Right lobe of liver (tissue), 6 donors: ENCODE data around the gene DNAH17. TPM values are rescaled to one million over a fixed set of nuclear protein-coding genes. Genes with fewer than 3 reads are reported as not detected.

Experiments
- ATAC-seq, 4 donors: fragments of 200-7000 bp; cut with Tn5 transposase; one replicate each; pipeline ENCODE4 v1.9.1; 2020; ENCODE audit warnings: mild to moderate bottlenecking in 4 of 4, moderate library complexity in 4 of 4
- DNase-seq, 3 donors: peaks; one replicate each; pipeline ENCODE4 v3.0.0-alpha.2; 2020
- H3K27ac ChIP-seq, 3 donors: fragments of 200-600 bp; one replicate each; pipeline ENCODE4 v1.8.0; 2022
- H3K27me3 ChIP-seq, 2 donors: fragments of 200-600 bp; one replicate each; pipeline ENCODE4 v1.8.0; 2022
- H3K36me3 ChIP-seq, 4 donors: fragments of 200-600 bp; sonication (generic) in 1 of 4; one replicate each; pipeline versions ENCODE4 v1.5.1 to v1.8.0; 2017 to 2022; ENCODE audit warnings: control low read depth in 1 of 4
- H3K4me1 ChIP-seq, 4 donors: fragments of 200-600 bp; sonication (generic) in 1 of 4; one replicate each; pipeline versions ENCODE4 v1.5.1 to v1.8.0; 2017 to 2022; ENCODE audit warnings: control low read depth in 1 of 4
- H3K4me3 ChIP-seq, 3 donors: fragments of 200-600 bp; one replicate each; pipeline ENCODE4 v1.8.0; 2022
- H3K9me3 ChIP-seq, 4 donors: fragments of 200-600 bp; sonication (generic) in 1 of 4; one replicate each; pipeline versions ENCODE4 v1.5.1 to v1.8.0; 2017 to 2022; ENCODE audit warnings: control low read depth in 1 of 4
- POLR2A ChIP-seq: fragments of 450-650 bp; IDR thresholded peaks from one replicate; pipeline ENCODE4 v1.6.1; 2017; ENCODE audit warnings: antibody characterized with exemption, mild to moderate bottlenecking
- WGBS: methylation state at CpG from one replicate; pipeline ENCODE4 v1.1.6; 2018; ENCODE audit warnings: low coverage, low lambda C conversion rate; ENCODE audit not compliant: insufficient coverage; ENCODE audit errors: missing lambda C conversion rate; 5-methylcytosine and 5-hydroxymethylcytosine counted together
- intact Hi-C, 2 donors: fragments of 100-400 bp; cut with DNase I; formaldehyde crosslinking; loops; one replicate each; pipeline versions ENCODE4 v1.11.2 to v1.14.1; 2022
- total RNA-seq, 6 experiments: library from RNA; depleted of rRNA in 2 of 6; stranded (reverse); fragments of >200 nt in 2 of 6; fragmentation: NEBNext Ultra II Directional in 3 of 6; extraction: Animal tissue kit (Norgen Biotek cat#: 25700) in 3 of 6; gene quantifications; one replicate each; pipeline versions ENCODE4 v1.1.0 to v1.2.4, GENCODE V29; 2016 to 2023
- TF ChIP-seq, protein P1 (sequence below), 4 donors: fragments of 200-600 bp in 3 of 4; fragments of 450-650 bp in 1 of 4; IDR thresholded peaks; one replicate each; pipeline versions ENCODE4 v1.5.1 to v1.8.0; 2016 to 2022; ENCODE audit warnings: antibody characterized with exemption in 4 of 4, mild to moderate bottlenecking in 2 of 4
- donor health status: DM: no; HTN: yes; CAD: no.
- donor health status: DM: no; HTN: no; CAD: no.
- donor health status: DM: no; HTN: no; CAD: no.
- donor health status: DM: no; HTN: yes; CAD: no.
- donor health status: DM: no; HTN: yes; CAD: no.

Gene DNAH17
- total RNA-seq, 6 experiments from 2014 or later, result 0.04 TPM; not detected in 5

DNA sequence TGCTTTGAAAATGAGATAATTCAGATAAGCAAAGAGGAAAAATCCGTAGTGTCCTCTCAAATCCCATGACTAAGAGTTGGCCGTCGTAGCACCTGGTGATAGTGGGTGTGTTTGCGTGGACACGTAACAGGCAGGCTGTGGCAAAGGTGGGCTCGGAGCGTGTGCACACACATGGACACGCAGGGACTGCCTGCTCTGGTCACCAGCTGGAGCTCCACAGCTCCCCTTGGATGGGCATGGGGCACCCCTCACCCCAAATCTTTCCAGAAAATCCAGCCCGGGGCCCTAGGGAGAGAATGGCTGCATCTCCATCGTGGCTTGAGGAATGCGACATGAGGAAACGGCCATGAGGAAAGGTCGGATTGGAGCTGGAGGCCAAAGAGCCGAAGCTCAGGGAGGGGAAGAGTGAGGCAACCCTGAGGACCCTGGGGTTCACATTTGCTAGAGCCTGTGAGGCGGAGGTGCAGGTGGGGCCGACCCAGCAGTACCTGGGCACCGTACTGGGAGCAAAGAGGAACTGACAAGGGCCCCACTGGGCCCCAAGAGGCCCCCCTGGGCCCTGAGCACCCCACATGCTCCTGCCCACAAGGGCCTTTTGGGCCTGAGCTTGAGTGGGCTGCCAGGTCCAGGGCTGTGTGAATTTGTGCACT is 51.6 kb downstream of the DNAH17 start:
- ATAC-seq, result peak in 1 of 4 donors; percentile 11
- Histone ChIP-seq H3K36me3 (no peaks in the 10 kb centered on the region), H3K4me1 (no peaks in the 10 kb centered on the region), H3K9me3 (no peaks in the 10 kb centered on the region), H3K4me3 (no peak overlapping the region), H3K27me3 (no peaks in the 10 kb centered on the region), H3K27ac (no peak overlapping the region)
- TF ChIP-seq POLR2A, result no peak
- TF ChIP-seq, protein P1, sequence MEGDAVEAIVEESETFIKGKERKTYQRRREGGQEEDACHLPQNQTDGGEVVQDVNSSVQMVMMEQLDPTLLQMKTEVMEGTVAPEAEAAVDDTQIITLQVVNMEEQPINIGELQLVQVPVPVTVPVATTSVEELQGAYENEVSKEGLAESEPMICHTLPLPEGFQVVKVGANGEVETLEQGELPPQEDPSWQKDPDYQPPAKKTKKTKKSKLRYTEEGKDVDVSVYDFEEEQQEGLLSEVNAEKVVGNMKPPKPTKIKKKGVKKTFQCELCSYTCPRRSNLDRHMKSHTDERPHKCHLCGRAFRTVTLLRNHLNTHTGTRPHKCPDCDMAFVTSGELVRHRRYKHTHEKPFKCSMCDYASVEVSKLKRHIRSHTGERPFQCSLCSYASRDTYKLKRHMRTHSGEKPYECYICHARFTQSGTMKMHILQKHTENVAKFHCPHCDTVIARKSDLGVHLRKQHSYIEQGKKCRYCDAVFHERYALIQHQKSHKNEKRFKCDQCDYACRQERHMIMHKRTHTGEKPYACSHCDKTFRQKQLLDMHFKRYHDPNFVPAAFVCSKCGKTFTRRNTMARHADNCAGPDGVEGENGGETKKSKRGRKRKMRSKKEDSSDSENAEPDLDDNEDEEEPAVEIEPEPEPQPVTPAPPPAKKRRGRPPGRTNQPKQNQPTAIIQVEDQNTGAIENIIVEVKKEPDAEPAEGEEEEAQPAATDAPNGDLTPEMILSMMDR (IDR thresholded peaks at IDR 0.05), result no peak
- WGBS, result 69% methylated on average over 10 of the region's 17 CpGs
- intact Hi-C loops, result no loop called here
- no peak for DNase-seq

DNA sequence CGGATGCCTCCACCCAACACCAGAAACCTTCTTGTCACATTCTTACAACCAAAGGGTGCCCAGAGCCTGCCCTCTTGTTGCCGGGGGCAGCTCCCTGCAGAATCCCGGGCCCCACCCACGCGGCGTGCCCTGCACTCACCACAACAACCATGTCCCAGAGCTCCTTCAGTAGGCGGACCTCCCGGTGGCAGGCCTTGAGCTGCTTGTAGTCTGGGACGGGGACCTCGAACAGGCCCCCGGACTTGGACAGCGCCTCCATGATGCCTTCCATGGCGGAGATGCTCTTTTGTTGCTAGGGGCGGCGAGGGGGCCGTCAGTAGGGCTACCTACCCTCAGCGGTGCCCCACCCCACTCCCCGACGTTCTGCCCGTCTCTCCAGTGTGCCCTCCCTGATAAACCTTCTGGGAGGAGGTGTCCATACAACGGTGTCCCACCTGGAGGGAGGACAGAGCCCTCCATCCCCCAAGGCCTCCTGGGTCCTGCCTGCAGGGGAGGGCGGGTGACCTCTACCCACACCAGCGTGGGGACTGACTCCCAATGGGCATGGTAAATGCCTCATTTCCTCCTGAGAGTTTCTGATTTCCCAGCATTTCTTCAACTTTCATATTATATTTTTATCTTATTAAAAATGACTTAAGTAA is 52.2 kb downstream of the DNAH17 start:
- DNase-seq (no peak), ATAC-seq (no peak)
- WGBS, result 79% methylated on average over 2 of the region's 23 CpGs
- no peaks in the 10 kb centered on the region for H3K4me1 ChIP-seq
- TF ChIP-seq POLR2A, result no peak
- TF ChIP-seq, protein P1 (IDR thresholded peaks at IDR 0.05), result no peak
- no peaks in the 10 kb centered on the region for H3K9me3 ChIP-seq
- H3K36me3 ChIP-seq, result no peaks in the 10 kb centered on the region
- intact Hi-C loops, result no loop called here
- H3K4me3 ChIP-seq, result no peak overlapping the region
- H3K27ac ChIP-seq, result no peak overlapping the region
- no peaks in the 10 kb centered on the region for H3K27me3 ChIP-seq

DNA sequence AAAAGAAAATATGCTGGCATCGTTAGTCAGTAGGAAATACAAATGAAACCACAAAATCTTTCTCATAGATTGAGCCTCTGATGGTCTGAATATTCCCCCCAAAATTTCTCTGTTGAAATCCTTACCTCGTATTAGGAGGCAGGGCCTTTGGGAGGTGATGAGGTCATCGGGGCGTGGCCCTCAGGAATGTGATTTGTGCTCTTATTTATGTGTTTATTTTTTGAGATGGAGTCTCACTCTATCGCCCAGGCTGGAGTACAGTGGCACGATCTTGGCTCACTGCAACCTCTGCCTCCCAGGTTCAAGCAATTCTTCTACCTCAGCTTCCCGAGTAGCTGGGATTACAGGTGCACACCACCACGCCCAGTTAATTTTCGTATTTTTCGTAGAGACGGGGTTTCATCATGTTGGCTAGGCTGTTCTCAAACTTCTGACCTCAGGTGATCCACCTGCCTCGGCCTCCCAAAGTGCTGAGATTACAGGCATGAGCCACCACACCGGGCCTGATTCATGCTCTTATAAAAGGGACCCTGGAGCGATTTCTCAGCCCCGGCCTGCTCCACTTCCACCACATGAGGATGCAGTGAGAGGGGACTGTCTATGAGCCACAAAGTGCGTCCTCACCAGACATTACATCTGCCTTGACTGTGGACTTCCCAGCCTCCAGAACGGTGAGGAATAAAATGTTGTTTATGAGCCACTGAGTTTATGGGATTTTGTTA is 53.1 kb downstream of the DNAH17 start:
- no peak overlapping the region for H3K4me3 ChIP-seq
- TF ChIP-seq, protein P1 (IDR thresholded peaks at IDR 0.05), result no peak
- TF ChIP-seq POLR2A, result no peak
- no peaks in the 10 kb centered on the region for H3K4me1 ChIP-seq
- H3K27me3 ChIP-seq, result no peaks in the 10 kb centered on the region
- no peaks in the 10 kb centered on the region for H3K36me3 ChIP-seq
- WGBS, result 73% methylated on average over 16 of the region's 17 CpGs
- DNase-seq (no peak), ATAC-seq (no peak)
- H3K27ac ChIP-seq, result no peak overlapping the region
- H3K9me3 ChIP-seq, result no peaks in the 10 kb centered on the region
- intact Hi-C loops, result no loop called here

DNA sequence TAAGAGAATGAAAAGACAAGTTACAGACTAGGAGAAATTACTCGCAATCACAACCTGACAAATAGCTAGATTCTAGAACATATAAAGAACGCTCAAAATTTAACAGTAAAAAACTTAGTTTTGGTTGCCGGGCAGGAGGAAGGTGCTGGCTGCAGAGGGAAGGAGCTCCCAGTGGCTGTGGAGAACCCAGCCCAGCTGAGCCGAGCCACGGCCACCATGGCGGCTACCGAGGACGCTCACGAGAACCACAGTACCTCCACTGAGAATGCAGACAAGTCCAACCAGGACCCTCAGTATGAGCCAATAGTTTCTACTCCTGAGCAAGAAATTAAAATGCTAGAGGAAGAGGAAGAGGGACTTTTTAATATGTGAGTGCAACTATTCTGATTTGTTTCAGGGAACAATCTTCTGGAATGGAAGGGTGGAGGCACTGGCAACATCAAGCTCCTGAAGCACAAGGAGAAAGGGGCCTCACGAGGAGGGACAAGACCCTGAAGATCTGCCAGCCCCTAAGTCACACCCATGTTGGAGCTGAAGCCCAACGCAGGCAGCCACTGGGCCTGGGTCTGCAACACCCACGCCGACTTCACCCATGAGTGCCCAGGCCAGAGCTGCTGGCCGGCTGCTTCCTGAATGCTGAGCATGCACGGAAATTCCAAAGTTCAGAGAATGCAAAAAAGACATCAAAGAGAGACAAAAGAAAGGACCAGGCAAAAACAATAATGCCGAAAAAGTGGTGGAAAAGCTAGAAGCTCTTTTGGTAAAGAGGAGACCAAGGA is 55.0 kb downstream of the DNAH17 start:
- WGBS, result 76% methylated on average over 15 of the region's 16 CpGs
- TF ChIP-seq, protein P1 (IDR thresholded peaks at IDR 0.05), result no peak
- no peak for TF ChIP-seq POLR2A
- Histone ChIP-seq H3K4me1 (no peaks in the 10 kb centered on the region), H3K9me3 (no peaks in the 10 kb centered on the region), H3K36me3 (no peaks in the 10 kb centered on the region), H3K27ac (no peak overlapping the region), H3K27me3 (no peaks in the 10 kb centered on the region), H3K4me3 (no peak overlapping the region)
- intact Hi-C loops, result no loop called here
- no peak for ATAC-seq
- DNase-seq, result no peak
